Measurements from ENCODE around the gene SLC19A3.
A peak's percentile ranks its signal among the peaks of the same experiment; 100 is the strongest.
"Not testable (repeated sequence)": the region's sequence is repeated elsewhere in the genome, so short reads cannot be mapped to it uniquely, and the experiment has no call there.

Gene SLC19A3

DNA sequence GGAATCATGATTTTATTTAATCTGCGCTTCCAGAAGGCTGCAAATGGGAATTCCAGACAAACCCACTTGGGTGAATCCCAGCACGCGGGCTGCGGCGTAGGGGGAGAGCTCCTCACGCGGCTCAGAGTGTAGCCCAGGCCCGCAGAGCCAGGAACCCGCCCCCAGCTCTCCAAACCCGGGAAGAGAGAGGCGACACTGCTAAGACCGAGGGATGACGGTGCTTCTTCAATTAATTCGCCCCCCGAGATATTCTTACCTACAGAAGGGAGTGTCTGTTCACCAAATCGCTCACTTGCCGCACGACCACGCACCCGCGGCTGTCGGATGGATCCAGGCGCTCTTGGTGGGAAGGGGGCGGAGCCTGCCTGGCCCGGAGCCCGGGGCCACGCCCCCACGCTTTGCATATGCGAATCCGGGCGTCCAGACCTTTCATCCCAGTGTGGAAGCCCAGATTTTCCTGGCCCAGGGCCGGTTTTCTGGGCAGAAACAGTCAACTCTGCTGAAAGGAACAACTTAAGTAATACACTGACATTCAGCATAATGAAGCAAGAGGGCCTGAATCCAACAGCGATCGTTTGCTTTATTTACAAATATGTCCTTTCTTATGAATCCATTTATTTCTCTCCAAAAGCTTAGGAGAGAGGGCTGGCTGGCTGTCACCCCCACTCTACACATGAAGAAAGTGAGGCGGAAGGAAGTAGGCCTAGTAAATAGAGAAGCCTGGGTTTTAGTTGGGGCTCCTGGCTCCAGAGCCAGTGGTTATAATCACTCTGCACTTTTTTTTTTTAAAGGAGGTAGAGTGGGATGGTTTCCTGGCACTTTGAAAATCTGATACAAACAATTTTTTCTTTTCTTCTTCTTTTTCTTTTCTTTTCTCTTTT is at the start of gene SLC19A3:
SLC19A3 (minus strand) TSS at position 342 of the 881 bp plus-strand sequence. CDS start 15,710 bp downstream, outside the sequence.
- DNase-seq, result no peak

DNA sequence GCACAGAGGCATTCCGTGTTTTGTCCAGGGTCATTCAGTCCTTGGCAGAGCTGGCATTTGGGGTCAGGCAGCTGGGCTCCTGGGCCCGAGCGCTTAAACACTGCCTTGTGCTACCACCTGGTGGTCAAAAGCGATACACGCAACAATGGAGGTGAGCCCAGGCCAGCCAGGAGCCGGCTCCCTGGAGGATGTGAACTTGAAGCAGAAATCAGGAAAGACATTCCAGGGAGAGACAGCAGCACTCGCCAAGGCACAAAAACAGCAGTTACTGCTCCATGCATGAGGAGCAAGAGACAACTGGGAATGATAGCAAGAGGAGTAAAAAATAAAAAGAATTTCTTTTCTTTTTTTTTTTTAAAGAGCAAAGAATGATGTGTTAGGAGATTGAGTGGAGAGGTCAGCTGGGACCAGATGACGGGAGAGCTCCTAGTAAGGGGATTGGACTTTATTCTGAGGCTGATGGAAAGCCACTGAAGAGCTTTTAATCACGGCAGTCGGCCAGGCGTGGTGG is 48.6 kb upstream of the SLC19A3 start:
- DNase-seq, result peak; percentile 84

- DNase-seq, result no peak
Measured at GRCh38 chr2:227765788-227766372, 48.1 kb upstream of the SLC19A3 start.

GRCh38 chr2:227761740-227762476 is 44.1 kb upstream of the SLC19A3 start:
- no peak for DNase-seq

GRCh38 chr2:227759411-227760118 is 41.7 kb upstream of the SLC19A3 start:
- no peak for DNase-seq

DNA sequence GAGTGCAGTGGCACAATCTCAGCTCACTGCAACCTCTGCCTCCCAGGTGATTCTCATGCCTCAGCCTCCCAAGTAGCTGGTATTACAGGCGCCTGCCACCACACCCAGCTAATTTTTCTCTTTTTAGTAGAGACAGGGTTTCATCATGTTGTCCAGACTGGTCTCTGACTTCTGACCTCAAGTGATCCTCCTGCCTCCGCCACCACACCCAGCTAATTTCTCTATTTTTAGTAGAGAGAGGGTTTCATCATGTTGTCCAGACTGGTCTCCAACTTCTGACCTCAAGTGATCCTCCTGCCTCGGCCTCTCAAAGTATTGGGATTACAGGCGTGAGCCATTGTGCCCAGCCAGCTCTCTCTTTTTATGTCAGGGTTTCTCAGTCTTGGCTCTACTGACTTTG is 38.4 kb upstream of the SLC19A3 start:
- not testable (repeated sequence) for DNase-seq

DNA sequence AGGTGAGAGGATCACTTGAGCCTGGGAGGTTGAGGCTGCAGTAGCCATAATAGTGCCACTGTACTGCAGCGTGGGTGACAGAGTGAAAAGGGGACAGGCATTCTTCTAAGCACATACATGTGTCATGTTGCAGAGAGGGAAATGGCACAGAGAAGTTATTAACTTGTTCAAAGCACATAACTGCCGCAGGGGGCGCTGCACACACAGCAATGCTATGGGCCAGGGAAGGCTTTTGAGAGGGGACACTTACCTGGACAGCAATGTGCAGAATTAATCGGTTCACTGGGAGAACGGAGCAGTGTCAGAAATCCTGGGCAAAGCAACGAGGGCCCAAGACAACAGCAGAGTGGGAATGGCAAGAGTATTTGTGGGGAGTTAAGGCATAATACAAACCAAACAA is 30.3 kb upstream of the SLC19A3 start:
- no peak for DNase-seq

DNA sequence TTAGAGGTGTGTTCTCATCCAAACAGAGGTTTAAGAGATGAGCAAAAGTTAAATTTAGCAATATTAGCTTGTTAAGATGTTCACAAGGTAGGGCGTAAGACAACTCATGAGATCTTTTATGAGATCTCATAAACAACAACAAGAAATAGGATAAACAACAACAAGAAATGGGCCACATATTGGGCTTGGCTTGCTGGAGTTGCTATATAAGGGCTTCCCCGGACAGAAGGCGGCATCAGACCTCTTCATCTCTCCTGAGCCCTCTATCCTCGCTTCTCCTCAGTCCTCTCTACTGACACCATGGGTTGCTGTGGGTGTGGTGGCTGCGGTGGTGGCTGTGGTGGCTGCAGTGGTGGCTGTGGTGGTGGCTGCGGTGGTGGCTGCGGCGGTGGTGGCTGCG is 27.8 kb upstream of the SLC19A3 start, which contains the start of gene SCYGR8:
SCYGR8 (plus strand) TSS at position 301 of the 400 bp plus-strand sequence; CDS start at position 301, 0 bp downstream.
- no peak for DNase-seq

DNA sequence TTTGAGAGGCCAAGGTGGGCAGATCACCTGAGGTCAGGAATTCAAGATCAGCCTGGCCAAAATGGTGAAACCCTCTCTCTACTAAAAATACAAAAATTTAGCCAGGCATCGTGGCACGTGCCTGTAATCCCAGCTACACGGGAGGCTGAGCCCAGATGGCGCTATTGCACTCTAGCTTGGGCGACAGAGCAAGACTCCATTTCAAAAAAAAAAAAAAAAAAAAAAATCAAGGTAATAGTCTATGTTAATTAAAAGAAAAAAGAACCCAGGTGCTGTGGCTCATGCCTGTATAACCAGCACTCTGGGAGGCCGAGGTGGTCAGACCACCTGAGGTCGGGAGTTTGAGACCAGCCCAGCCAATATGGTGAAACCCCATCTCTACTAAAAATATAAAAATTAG is 22.9 kb upstream of the SLC19A3 start:
- DNase-seq, result not testable (repeated sequence)

DNA sequence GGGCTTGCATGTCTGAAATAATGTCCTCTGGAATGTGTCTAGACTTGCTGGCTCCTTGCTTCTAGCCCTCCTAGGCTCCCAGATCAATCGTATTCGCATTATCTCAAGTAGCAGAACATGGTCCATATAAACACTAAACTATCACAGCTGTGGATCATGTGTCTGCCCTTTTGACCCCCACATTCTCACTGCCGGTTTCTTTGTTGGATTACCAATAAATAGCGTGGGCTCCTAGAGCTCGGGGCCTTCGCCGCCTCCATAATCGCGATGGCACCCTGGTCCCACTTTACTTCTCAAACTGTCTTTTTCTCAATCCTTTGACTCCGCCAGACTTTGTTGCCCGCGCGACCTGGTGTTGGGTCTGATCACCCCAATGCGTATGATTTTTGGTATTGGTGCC is 21.5 kb upstream of the SLC19A3 start:
- no peak for DNase-seq

GRCh38 chr2:227728035-227728434 is 10.2 kb upstream of the SLC19A3 start, which contains the start of gene SCYGR7:
TSS of gene SCYGR7 (plus strand) at chr2:227728335. CDS start at chr2:227728335, 0 bp downstream.
- DNase-seq, result no peak

- DNase-seq, result no peak
Measured at GRCh38 chr2:227724394-227725039, 6.7 kb upstream of the SLC19A3 start, which contains the start of gene SCYGR6. TSS of gene SCYGR6 (minus strand) at chr2:227724757. CDS start at chr2:227724757, 0 bp downstream.

DNA sequence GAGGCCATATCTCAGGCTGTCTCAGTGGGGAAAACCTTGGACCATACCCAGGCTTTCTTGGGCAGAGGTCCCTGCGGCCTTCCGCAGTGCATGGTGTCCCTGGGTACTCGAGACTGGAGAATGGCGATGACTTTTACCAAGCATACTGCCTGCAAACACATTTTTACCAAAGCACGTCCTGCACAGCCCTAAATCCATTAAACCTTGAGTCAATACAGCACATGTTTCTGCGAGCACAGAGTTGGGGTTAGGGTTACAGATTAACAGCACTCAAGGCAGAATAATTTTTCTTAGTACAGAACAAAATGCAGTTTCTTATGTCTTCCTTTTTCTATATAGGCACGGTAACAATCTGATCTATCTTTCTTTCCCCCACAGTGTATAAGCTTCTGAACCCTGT is 5.0 kb upstream of the SLC19A3 start:
- DNase-seq, result not testable (repeated sequence)

GRCh38 chr2:227720680-227721079 is 2.9 kb upstream of the SLC19A3 start:
- DNase-seq, result no peak

DNA sequence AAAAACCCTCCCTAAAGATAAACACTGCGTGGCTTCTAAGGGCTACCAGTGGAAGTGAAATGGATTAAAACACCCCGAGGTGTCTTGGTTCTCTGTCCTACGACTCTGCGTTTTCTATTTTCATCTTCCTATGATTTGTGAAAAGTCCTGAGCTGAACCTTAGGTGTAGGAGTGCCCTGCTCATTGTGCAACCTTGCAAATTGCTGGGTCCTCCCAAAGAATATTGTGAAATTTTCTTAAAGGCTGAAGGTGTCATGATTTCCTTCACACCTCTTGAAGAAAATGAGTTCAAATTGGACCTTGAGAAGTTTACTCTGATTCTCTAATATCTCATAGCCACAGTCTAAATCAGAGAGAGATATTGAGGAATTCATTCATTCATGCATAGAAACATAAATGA is 1.8 kb upstream of the SLC19A3 start:
- DNase-seq, result no peak

DNA sequence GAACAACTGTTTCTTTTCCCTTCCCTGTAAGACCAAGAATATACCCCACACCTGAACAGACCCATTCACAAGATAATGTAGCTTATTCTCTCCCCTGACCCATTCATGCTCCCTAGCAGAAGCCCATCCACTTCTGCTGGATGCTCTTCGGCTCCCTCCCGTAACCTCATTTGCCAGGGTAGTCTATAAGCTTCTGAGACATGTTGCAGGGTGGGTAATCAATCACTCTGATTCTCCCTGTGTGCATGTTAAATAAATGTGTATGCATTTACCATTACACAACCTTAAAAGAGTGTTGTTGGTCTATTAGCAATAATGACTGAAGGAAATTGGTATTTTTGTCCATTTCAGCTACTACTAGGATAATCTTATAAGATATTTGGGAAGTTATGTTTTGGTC is 1.3 kb downstream of the SLC19A3 start:
- no peak for DNase-seq

DNA sequence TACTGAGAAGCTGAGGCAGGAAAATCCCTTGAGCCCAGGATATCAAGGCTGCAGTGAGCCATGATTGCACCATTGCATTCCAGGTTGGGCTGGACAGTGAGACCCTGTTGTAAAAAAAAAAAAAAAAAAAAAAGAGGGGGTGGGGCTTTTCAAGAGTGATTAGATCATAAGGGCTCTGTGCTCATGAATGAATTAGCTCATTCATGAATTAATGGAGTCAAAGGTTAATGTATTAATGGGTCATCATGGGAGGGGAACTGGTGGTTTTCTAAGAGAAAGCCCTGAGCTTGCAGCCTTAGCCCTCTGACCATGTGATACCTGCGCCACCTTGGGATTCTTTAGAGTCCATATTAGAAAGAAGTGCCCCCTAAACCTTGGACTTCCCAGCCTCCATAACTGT is 4.5 kb downstream of the SLC19A3 start:
- DNase-seq, result no peak

DNA sequence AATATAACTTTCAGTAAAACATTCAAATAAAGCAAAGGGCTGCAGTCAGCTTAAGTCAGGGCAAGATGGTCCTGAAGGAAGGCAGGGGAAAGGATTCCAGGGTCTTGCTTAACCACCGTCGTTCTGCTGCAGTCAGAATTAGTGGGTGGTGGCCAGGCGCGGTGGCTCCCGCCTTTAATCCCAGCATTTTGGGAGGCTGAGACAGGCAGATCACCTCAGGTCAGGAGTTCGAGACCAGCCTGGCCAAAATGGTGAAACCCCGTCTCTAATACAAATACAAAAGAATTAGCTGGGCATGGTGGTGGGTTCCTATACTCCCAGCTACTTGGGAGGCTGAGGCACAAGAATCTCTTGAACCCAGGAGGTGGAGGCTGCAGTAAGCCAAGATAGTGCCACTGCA is 6.8 kb downstream of the SLC19A3 start:
- DNase-seq, result no peak

DNA sequence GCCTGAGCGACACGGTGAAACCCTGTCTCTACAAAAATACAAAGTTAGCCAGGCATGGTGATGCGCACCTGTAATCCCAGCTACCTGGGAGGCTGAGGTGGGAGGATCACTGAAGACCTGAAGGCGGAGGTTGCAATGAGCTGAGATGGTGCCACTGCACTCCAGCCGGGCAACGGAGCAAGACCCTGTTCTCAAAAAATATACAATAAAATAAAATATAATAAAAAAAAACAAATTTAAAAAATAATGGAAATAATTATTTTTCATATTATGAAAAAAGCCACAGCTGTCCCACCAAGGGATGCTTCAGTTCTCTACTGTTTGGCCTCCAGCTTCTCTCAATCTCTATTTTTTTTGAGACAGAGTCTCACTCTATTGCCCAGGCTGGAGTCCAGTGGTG is 10.4 kb downstream of the SLC19A3 start:
- no peak for DNase-seq

DNA sequence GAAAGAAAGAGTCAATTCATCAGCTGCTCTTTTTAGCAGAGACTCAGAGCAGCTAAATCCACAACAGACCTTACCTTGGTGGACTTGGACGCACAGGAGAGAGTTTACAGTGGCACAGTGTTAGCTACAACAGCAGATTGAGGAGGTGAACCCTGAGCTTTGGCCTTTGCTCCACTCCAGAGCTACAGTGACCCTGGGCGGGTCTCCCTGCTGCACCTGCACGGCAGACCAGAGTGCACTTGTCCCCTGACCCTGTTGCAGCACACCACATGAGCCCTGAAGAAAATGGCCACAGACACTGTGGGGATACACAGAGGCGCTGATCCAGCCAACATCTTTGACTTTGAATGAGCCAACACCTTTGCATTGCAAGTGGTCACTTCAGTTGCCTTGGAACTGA is 11.0 kb downstream of the SLC19A3 start:
- no peak for DNase-seq

GRCh38 chr2:227703961-227704360 is 13.9 kb downstream of the SLC19A3 start:
- DNase-seq, result no peak

DNA sequence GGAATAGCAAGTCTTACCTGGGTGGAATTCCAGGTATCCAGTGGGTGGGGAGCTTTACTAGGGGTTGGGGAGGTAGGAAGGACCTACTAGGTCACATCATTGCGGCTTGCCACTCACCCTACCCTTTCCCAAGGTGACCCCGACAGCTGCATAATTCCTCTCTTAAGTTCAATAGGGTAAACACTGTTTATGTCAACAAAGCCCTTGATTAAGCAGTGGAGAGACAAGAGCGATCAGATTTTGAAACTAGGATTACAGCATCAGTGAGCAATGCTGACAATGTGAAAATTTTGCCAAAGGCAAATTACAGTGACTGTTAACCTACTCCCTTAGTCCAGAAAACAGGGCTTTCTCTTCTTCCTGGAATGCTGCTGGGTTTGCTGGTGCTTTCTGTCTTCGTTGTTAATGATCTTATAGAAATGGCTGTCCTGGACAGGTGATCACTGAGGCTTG is 14.5 kb downstream of the SLC19A3 start:
- DNase-seq, result no peak
